Measurements from ENCODE around the gene ATP5F1D. TPM values are rescaled to one million over a fixed set of nuclear protein-coding genes. Genes with fewer than 3 reads are reported as not detected.

ATP5F1D gene
- total RNA-seq, 2 experiments from 2014 or later: 161 to 180 TPM

- Mint-ChIP-seq H3K4me1 (peaks cover 47% of the 10 kb centered on the region), H3K9me3 (ENCODE audit: low read depth) (no peaks in the 10 kb centered on the region), H3K4me3 (peak overlapping the region; percentile 95), H3K27me3 (no peaks in the 10 kb centered on the region), H3K36me3 (ENCODE audit: low read depth) (peaks cover 57% of the 10 kb centered on the region), H3K27ac (no peak overlapping the region)
- POLR2A ChIA-PET: interaction anchor here (0.7 to 2.7 kb wide), 2 partner anchors 12 to 176 kb away, joined by 3 to 7 read pairs; partner anchors contain the start of gene CIRBP
- CTCF ChIA-PET: interaction anchor here (0.7 to 1.8 kb wide), 5 partner anchors 12 to 154 kb away, joined by 3 to 6 read pairs (median 4); partner anchors contain the start of gene CIRBP
- ATAC-seq: no peak
- intact Hi-C loops (cut with DNase I, micrococcal nuclease): no loop called here
- DNase-seq: no peak
Observed at GRCh38 chr19:1256646-1257474, 15.3 kb downstream of the ATP5F1D start.

GRCh38 chr19:1257475-1258162 lies 16.1 kb downstream of the ATP5F1D start:
- CTCF ChIA-PET: interaction anchor here (1.8 kb wide), 1 partner anchor 13 kb away, joined by 6 read pairs; no protein-coding TSS in a partner anchor
- no peak for ATAC-seq
- no peak for DNase-seq
- POLR2A ChIA-PET: no interaction called here
- H3K27ac Mint-ChIP-seq: peak overlapping the region; percentile 97
- peak overlapping the region; percentile 95 for H3K4me3 Mint-ChIP-seq
- peaks cover 52% of the 10 kb centered on the region for H3K36me3 Mint-ChIP-seq (ENCODE audit: low read depth)
- H3K27me3 Mint-ChIP-seq: no peaks in the 10 kb centered on the region
- no peaks in the 10 kb centered on the region for H3K9me3 Mint-ChIP-seq (ENCODE audit: low read depth)
- peaks cover 52% of the 10 kb centered on the region for H3K4me1 Mint-ChIP-seq
- intact Hi-C loops (cut with DNase I, micrococcal nuclease): no loop called here

GRCh38 chr19:1258163-1258492 lies 16.6 kb downstream of the ATP5F1D start:
- Mint-ChIP-seq H3K27me3 (no peaks in the 10 kb centered on the region), H3K9me3 (ENCODE audit: low read depth) (no peaks in the 10 kb centered on the region), H3K27ac (peak overlapping the region; percentile 97), H3K36me3 (ENCODE audit: low read depth) (peaks cover 52% of the 10 kb centered on the region), H3K4me3 (peak overlapping the region; percentile 95), H3K4me1 (peaks cover 56% of the 10 kb centered on the region)
- intact Hi-C loops (cut with DNase I, micrococcal nuclease): no loop called here
- ChIA-PET POLR2A (interaction anchor here (0.7 kb wide), 1 partner anchor 365 kb away, joined by 3 read pairs; the partner anchor contains the start of gene RNU6-9), CTCF (no interaction called here)
- DNase-seq (no peak), ATAC-seq (no peak)

- POLR2A ChIA-PET: interaction anchor here (0.7 kb wide), 1 partner anchor 365 kb away, joined by 3 read pairs; the partner anchor contains the start of gene RNU6-9
- intact Hi-C loops (cut with DNase I, micrococcal nuclease): no loop called here
- no peak for DNase-seq
- Mint-ChIP-seq H3K4me1 (peaks cover 55% of the 10 kb centered on the region), H3K9me3 (ENCODE audit: low read depth) (no peaks in the 10 kb centered on the region), H3K4me3 (peak overlapping the region; percentile 95), H3K27ac (peak overlapping the region; percentile 97), H3K36me3 (ENCODE audit: low read depth) (peaks cover 48% of the 10 kb centered on the region), H3K27me3 (no peaks in the 10 kb centered on the region)
- CTCF ChIA-PET: interaction anchor here (1.2 kb wide), 1 partner anchor 10 kb away, joined by 4 read pairs; the partner anchor contains the start of gene CIRBP
- peak; percentile 2 for ATAC-seq
Observed at GRCh38 chr19:1258707-1259205, 17.2 kb downstream of the ATP5F1D start.

GRCh38 chr19:1259206-1259875 lies 17.8 kb downstream of the ATP5F1D start:
- Mint-ChIP-seq H3K4me1 (peaks cover 55% of the 10 kb centered on the region), H3K27me3 (no peaks in the 10 kb centered on the region), H3K27ac (peak overlapping the region; percentile 97), H3K4me3 (peak overlapping the region; percentile 95), H3K36me3 (ENCODE audit: low read depth) (peaks cover 47% of the 10 kb centered on the region), H3K9me3 (ENCODE audit: low read depth) (no peaks in the 10 kb centered on the region)
- DNase-seq (peak; percentile 82), ATAC-seq (peak; percentile 50)
- POLR2A ChIA-PET: interaction anchor here (0.6 kb wide), 1 partner anchor 10 kb away, joined by 3 read pairs; the partner anchor contains the start of gene CIRBP
- CTCF ChIA-PET: interaction anchor here (1.2 kb wide), 1 partner anchor 10 kb away, joined by 4 read pairs; the partner anchor contains the start of gene CIRBP
- intact Hi-C loops (cut with DNase I, micrococcal nuclease): no loop called here

GRCh38 chr19:1259876-1260748 lies 18.6 kb downstream of the ATP5F1D start:
- Mint-ChIP-seq H3K9me3 (ENCODE audit: low read depth) (no peaks in the 10 kb centered on the region), H3K4me3 (peak overlapping the region; percentile 95), H3K4me1 (peaks cover 50% of the 10 kb centered on the region), H3K36me3 (ENCODE audit: low read depth) (peaks cover 39% of the 10 kb centered on the region), H3K27ac (peak overlapping the region; percentile 97), H3K27me3 (no peaks in the 10 kb centered on the region)
- DNase-seq (peak; percentile 77), ATAC-seq (peak; percentile 19)
- POLR2A ChIA-PET: interaction anchor here (0.6 to 1.7 kb wide), 2 partner anchors 9 kb away, joined by 3 to 10 read pairs; partner anchors contain the start of gene CIRBP
- CTCF ChIA-PET: interaction anchor here (1.2 to 2.3 kb wide), 2 partner anchors 9 to 16 kb away, joined by 4 to 17 read pairs; partner anchors contain the start of gene CIRBP
- intact Hi-C loops (cut with DNase I, micrococcal nuclease): loop anchor here (1.0 to 10.0 kb wide), 4 partner anchors 9 to 835 kb away; partner anchors contain the start of genes CIRBP (in 1 of the 2), GPX4 (in 1 of the 2), IZUMO4 (in 1 of the 2) and MOB3A (in 1 of the 2)

GRCh38 chr19:1260749-1261537 lies 19.4 kb downstream of the ATP5F1D start:
- no peaks in the 10 kb centered on the region for H3K9me3 Mint-ChIP-seq (ENCODE audit: low read depth)
- peak overlapping the region; percentile 95 for H3K4me3 Mint-ChIP-seq
- peaks cover 54% of the 10 kb centered on the region for H3K4me1 Mint-ChIP-seq

GRCh38 chr19:1261538-1261797 lies 19.9 kb downstream of the ATP5F1D start:
- Mint-ChIP-seq H3K4me1 (peaks cover 56% of the 10 kb centered on the region), H3K27me3 (no peaks in the 10 kb centered on the region), H3K9me3 (ENCODE audit: low read depth) (no peaks in the 10 kb centered on the region), H3K27ac (peak overlapping the region; percentile 87), H3K4me3 (peak overlapping the region; percentile 95), H3K36me3 (ENCODE audit: low read depth) (peaks cover 32% of the 10 kb centered on the region)
- intact Hi-C loops (cut with DNase I, micrococcal nuclease): loop anchor here in 1 of 2 experiments (1.0 to 10.0 kb wide), 3 partner anchors 14 to 833 kb away; partner anchors contain the start of genes FAM174C, GPX4, IZUMO4 and MOB3A
- DNase-seq (peak; percentile 42), ATAC-seq (no peak)
- POLR2A ChIA-PET: interaction anchor here (0.9 to 1.7 kb wide), 3 partner anchors 8 to 17 kb away, joined by 3 to 10 read pairs (median 4); partner anchors contain the start of genes CIRBP and FAM174C
- CTCF ChIA-PET: interaction anchor here (0.8 to 2.3 kb wide), 6 partner anchors 8 to 197 kb away, joined by 3 to 17 read pairs (median 5); partner anchors contain the start of gene ATP5F1D

More at GRCh38 chr19:1260749-1261537, 19.4 kb downstream of the ATP5F1D start:
- ATAC-seq: peak; percentile 82
- DNase-seq: peak; percentile 99
- no peaks in the 10 kb centered on the region for H3K27me3 Mint-ChIP-seq
- peaks cover 38% of the 10 kb centered on the region for H3K36me3 Mint-ChIP-seq (ENCODE audit: low read depth)
- ChIA-PET CTCF (interaction anchor here (0.8 to 2.3 kb wide), 5 partner anchors 17 to 196 kb away, joined by 3 to 17 read pairs (median 5); partner anchors contain the start of gene ATP5F1D), POLR2A (interaction anchor here (0.6 to 1.7 kb wide), 3 partner anchors 8 to 247 kb away, joined by 4 to 10 read pairs (median 5); partner anchors contain the start of genes CIRBP and FAM174C)
- H3K27ac Mint-ChIP-seq: peak overlapping the region; percentile 87
- intact Hi-C loops (cut with DNase I, micrococcal nuclease): loop anchor here (1.0 to 10.0 kb wide), 5 partner anchors 8 to 834 kb away; partner anchors contain the start of genes CIRBP (in 1 of the 2), FAM174C (in 1 of the 2), GPX4 (in 1 of the 2) and IZUMO4 (in 1 of the 2)
